Activated CD4-positive, CD25-positive, alpha-beta regulatory T cell treated with anti-CD3 and anti-CD28 coated beads, Interleukin-2, amount 50 U/mL, for 72 hours (primary cell): Measurements from ENCODE around the gene ASPHD1.
"Not testable (repeated sequence)": the region's sequence is repeated elsewhere in the genome, so short reads cannot be mapped to it uniquely, and the experiment has no call there.

ENCODE experiments used
- DNase-seq: peaks from one replicate; pipeline ENCODE4 v3.0.0; 2021

Gene ASPHD1

GRCh38 chr16:29908719-29909220 is 8.5 kb downstream of the ASPHD1 start:
- no peak for DNase-seq

DNA sequence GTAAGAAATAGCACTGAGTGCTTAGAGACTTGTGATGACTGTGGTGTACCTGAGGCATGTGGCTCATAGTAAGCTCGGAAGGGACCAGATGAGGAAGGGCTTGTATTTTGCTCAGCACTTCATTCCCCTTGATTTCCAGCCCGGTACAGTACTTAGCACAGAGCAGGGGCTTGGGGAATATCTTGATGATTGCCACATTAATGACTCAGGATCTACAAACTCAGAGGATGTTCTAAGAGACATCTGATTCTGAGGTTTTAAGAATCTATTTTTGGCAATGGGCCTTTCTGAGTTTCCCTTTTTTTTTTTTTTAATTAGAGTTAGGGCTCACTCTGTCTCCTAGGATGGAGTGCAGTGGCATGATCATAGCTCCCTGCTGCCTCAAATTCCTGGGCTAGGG is 9.1 kb downstream of the ASPHD1 start:
- DNase-seq: no peak

GRCh38 chr16:29909851-29910250 is 9.6 kb downstream of the ASPHD1 start:
- not testable (repeated sequence) for DNase-seq

- no peak for DNase-seq
Observed at GRCh38 chr16:29910819-29911675, 10.8 kb downstream of the ASPHD1 start.

DNA sequence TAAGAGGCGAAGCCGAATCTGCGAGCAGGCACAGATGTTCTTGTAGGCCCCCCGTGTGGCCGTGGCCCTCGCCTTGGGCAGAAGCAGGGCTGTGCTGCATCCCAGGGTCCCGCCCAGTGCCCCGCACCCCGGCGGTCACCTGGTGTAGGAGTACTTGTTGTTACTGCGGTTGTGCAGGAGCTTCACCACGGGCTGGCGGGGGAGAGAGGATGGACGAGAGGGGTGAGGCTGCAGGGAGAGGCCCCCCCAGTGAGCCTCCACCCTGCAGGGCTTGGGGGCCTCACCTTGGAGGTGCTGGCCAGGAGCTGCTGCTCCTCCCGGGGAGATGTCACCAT is 11.4 kb downstream of the ASPHD1 start:
- no peak for DNase-seq

- no peak for DNase-seq
Observed at GRCh38 chr16:29912087-29912486, 11.8 kb downstream of the ASPHD1 start.

GRCh38 chr16:29913514-29913913 is 13.2 kb downstream of the ASPHD1 start:
- DNase-seq: no peak

- DNase-seq: no peak
Observed at GRCh38 chr16:29915590-29916247, 15.4 kb downstream of the ASPHD1 start.

DNA sequence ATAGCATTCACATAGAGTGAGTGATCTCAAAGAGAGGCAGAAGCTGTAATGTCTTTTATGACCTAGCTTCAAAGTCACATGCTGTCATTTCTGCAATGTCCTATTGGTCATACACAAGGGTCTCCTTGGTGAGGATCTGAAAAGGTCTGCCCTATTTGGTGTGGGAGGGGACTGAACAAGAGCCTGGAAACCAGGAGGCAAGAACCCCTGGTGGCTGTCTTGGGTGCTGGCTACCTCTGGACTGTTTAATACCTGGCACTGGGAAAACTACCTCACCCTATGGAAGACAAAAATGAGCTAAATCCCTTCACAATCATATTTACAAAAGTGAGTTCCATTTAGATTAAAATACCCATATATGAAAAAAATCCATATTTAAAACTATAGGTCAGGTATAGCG is 16.7 kb downstream of the ASPHD1 start:
- no peak for DNase-seq

- no peak for DNase-seq
Observed at GRCh38 chr16:29920288-29921033, 20.2 kb downstream of the ASPHD1 start.

- no peak for DNase-seq
Observed at GRCh38 chr16:29921034-29921385, 20.7 kb downstream of the ASPHD1 start.

DNA sequence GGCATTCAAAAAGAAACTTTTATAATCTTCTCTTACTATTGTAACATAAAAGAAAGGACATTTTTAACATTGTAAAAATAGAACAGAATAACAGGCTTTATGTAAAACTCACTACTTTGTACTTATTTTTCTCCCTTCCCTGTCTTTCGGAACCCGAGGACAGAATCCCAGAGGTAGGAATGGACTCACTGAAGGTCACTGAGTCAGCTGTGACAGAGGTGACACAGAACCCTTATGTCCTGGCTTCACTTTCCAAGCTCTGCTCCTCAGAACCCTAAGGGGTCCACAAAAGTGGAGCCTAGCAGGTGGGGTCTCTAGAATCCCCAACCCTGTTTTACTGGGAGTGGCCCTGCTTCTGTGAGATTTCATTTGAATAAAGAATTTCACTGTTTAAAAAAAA is 22.0 kb downstream of the ASPHD1 start:
- no peak for DNase-seq

GRCh38 chr16:29922986-29923501 is 22.8 kb downstream of the ASPHD1 start:
- no peak for DNase-seq

DNA sequence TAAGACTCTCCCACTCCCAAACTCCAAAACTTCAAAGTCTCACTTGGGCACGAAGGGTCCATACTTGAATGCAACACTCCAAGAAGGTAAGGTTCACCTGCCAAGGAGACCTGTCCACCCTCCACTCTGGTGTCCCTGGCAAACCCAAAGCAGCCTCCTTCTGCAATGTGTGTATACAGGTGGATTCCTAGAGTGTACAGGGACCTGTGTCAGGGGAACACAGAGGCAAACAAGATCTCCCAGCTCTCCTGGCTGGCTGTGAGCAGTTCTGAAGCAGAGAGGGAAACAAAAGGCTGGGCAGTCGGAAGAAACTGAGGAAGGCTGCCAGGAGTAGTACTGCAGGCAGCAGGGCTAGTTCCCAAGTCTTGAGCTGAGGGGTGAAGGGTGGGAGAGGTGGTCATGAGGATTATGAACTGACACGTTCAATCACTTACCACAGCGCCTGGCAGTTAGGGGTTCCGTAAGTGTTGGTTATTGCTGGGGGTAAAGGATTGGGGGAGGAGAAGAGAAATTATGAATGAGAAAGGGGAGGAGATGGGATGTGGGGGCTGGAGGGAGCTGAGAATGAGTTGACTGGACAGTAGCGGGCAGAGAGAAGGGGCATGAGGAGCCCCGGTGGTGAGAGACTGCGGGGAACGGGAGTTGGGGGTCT is 24.9 kb downstream of the ASPHD1 start:
- DNase-seq: no peak

DNA sequence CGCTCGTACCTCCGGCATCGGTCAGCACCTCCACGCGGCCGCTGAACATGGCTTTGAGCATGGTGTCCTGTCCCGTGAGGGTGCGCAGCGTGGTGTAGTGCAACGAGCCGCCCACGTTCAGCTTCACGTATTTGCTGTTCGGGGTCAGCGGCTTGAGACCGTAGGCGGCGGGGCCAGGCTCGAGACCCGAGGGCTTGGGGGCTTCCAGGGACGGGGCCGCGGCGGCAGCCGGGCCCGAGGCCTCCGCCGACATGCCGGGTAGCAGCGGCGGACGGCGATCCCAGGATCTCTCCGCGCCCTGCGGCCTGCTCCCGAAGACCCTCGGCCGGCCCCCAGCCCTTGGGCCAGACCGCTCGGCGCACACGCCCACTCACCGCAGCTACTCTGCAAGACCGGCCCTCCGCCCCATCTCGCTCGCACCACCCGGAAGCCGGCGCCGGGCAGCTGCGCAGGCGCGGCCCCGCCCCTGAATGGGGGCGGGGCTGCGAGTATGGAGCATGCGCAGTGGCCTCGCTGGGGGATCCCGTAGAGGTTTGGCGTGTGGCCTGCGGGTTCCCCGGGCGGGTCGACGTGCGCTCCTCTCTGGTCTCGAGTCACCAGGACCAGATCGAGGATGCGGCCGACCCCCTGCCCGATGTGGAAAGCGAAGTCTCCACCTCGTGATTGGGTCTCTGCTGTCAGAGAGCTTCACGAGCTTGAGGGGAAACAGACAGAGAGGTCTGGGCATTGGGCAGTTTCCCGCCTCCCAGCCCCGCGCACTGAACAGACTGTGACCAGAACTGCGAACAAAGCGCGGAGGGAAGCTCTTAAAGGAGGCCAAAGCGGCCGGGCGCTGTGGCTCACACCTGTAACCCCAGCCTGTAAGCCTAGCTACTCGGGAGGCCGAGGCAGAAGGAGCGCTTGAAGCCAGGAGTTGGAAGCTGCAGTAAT is 25.8 kb downstream of the ASPHD1 start, which contains the start of gene KCTD13:
Gene KCTD13, minus strand, starts transcription at position 446 of the 930 bp plus-strand sequence. Its CDS starts 193 bp downstream, at position 253.
- DNase-seq: peak; percentile 95

GRCh38 chr16:29926711-29927052 is 26.4 kb downstream of the ASPHD1 start:
- DNase-seq: no peak

- DNase-seq: no peak
Observed at GRCh38 chr16:29927070-29927905, 27.0 kb downstream of the ASPHD1 start.

DNA sequence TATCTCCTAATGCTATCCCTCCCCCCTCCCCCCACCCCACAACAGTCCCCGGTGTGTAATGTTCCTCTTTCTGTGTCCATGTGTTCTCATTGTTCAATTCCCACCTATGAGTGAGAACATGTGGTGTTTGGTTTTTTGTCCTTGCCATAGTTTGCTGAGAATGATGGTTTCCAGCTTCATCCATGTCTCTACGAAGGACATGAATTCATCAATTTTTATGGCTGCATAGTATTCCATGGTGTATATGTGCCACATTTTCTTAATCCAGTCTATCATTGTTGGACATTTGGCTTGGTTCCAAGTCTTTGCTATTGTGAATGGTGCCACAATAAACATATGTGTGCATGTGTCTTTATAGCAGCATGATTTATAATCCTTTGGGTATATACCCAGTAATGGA is 31.5 kb downstream of the ASPHD1 start:
- not testable (repeated sequence) for DNase-seq

DNA sequence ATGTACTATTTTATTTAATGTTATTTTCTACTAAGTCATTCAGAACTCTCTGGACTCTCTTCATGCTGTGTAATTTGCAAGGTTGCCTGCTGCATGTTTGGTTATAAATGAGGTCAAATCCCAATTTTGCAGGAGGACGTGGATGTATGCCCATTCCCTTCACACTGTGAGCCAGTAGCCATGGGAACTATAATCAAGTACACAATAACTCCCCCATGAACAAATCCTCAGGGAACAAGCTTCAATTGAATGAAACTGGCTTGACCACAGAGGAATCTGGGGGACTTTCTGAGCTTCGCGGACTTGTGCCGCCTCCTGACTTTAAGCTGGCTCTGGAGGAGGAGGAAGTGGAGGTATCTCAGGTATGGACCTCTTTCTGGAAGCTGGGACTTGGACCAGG is 40.4 kb downstream of the ASPHD1 start:
- no peak for DNase-seq
